HG03103 (cell line): ENCODE data around the gene KLHDC1.
"Not testable (repeated sequence)": the region's sequence is repeated elsewhere in the genome, so short reads cannot be mapped to it uniquely, and the experiment has no call there.

Experiments
- ATAC-seq: cut with Tn5 transposase; IDR thresholded peaks from one replicate; pipeline ENCODE4 v1.9.1; 2021; ENCODE audit warnings: low read depth; ENCODE audit not compliant: unreplicated experiment

KLHDC1 gene

DNA sequence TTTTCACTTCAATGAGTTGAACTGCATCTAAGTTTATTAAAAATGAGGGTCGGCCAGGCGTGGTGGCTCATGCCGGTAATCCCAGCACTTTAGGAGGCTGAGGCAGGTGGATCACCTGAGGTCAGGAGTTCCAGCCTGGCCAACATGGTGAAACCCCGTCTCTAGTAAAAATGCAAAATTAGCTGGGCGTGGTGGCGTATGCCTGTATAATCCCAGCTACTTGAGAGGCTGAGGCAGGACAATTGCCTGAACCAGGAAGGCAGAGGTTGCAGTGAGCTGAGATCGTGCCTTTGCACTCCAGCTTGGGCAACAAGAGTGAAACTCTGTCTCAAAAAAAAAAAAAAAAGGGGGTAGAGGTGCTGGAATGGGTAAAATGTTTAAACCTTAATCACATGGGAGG lies 88.1 kb downstream of the KLHDC1 start:
- not testable (repeated sequence) for ATAC-seq

DNA sequence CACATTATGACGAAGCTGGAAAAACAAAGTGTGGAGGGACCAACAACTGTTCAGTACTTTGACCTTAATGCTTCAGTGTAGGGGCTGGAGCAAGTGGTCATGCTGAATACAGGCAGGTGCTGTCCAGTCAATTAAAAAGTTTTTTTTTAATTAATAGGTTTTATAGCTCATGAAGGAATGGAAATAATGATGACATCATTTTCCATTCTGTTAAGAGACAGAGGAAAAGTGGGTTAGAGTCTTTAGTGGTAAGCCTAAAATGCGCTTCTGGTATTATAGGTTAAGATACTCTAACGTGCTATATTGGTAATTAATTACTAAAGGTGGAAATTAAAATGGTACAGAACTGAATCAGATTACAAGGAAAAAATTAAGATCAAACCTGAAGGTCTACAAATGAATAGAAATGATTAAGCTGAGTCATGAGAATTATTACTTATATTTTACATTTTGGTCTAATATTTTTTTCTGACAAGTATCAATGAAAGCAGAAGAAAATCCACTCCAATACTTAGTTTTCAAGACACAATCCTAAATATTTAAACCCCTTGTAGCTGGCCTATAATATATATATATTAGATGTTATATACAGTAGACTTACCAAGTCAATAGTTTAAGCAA lies 90.6 kb downstream of the KLHDC1 start:
- ATAC-seq: no peak

DNA sequence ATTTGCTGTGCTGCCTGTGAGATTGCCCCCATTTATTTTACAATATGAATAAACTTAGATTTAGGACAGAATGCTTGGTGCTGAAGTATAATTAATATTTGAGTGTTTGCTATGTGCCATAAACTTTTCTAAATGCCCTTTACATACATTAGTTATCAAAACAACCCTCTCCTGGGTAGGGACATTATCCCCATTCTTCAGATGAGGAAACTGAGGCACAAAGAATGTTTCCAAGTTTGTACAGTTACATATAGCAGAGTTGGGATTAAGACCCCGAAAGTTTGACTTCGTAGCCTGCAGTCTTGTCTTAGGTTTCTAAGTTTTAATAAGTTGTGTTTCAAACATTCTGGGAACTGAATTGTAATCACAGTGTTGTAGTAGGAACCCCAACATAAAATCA lies 93.4 kb downstream of the KLHDC1 start:
- ATAC-seq: no peak

DNA sequence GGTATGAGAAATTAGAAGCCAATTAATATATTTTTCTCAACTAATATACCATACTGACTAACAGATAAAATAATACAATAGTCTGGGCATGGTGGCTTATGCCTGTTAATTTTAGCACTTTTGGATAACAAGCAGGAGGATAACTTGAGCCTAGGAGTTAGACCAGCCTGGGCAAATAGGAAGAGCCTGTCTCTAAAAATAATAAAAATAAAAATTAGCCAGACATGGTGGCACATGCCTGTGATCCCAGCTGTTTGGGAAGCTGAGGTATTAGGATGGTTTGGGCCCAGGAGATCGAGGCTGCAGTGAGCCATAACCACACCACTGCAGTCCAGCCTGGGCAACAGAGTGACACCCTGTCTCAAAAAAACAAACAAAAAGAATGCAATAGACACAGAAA lies 99.7 kb downstream of the KLHDC1 start:
- ATAC-seq: no peak

DNA sequence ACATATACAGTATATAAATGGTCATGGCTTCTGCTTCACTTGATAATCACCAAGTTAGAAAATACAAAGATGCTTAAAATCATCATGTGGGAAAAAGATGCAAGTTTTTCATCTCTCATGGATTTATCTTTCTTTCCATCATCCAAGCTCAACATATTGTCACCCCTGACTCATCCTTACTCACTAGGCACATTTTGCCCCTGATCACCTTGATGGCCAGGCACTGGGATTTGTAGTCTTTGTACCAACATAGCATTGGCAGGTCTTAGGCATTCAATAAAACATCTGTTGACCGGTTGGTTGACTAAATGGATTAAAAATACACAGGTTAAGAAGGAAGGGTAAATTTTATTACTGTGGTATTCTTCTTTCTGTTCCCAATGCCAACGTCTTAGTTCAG lies 103.1 kb downstream of the KLHDC1 start:
- ATAC-seq: no peak
